Adipocyte (in vitro differentiated cells): ENCODE data around the gene FOLR3.
"Not testable (repeated sequence)": the region's sequence is repeated elsewhere in the genome, so short reads cannot be mapped to it uniquely, and the experiment has no call there.

Experiments used
- DNase-seq: peaks from one replicate; pipeline ENCODE4 v3.0.0-alpha.2; 2015; ENCODE audit warnings: low read depth
- H3K27me3 ChIP-seq: replicated peaks from 2 replicates; pipeline ENCODE4 v1.7.0; 2013; ENCODE audit warnings: mild to moderate bottlenecking, low read length, moderate library complexity; ENCODE audit not compliant: control insufficient read depth, insufficient read depth
- H3K36me3 ChIP-seq: 2 replicates; pipeline ENCODE4 v1.7.0; 2013; ENCODE audit warnings: low read length, mild to moderate bottlenecking, moderate library complexity; ENCODE audit not compliant: control insufficient read depth, insufficient read depth, severe bottlenecking
- H3K4me1 ChIP-seq: 2 replicates; pipeline ENCODE4 v1.7.0; 2013; ENCODE audit warnings: mild to moderate bottlenecking, low read length, moderate library complexity; ENCODE audit not compliant: control insufficient read depth, insufficient read depth
- H3K4me3 ChIP-seq: 2 replicates; pipeline ENCODE4 v1.7.0; 2013; ENCODE audit warnings: mild to moderate bottlenecking, low read length, moderate library complexity
- H3K9ac ChIP-seq: 2 replicates; pipeline ENCODE4 v1.7.0; 2013; ENCODE audit warnings: mild to moderate bottlenecking, low read length, moderate library complexity
- H3K9me3 ChIP-seq: 2 replicates; pipeline ENCODE4 v1.7.0; 2013; ENCODE audit warnings: mild to moderate bottlenecking, low read length, moderate library complexity; ENCODE audit not compliant: control insufficient read depth

Gene FOLR3

GRCh38 chr11:72169046-72169555, 33.6 kb downstream of the FOLR3 start:
- not testable (repeated sequence) for H3K27me3 ChIP-seq

GRCh38 chr11:72169754-72170153, 34.2 kb downstream of the FOLR3 start:
- not testable (repeated sequence) for H3K27me3 ChIP-seq, H3K4me1 ChIP-seq, H3K9ac ChIP-seq, DNase-seq, H3K4me3 ChIP-seq, H3K9me3 ChIP-seq, H3K36me3 ChIP-seq

More at GRCh38 chr11:72169046-72169555, 33.6 kb downstream of the FOLR3 start:
- H3K36me3 ChIP-seq, H3K4me3 ChIP-seq, DNase-seq, H3K9ac ChIP-seq, H3K9me3 ChIP-seq, H3K4me1 ChIP-seq: not testable (repeated sequence)

DNA sequence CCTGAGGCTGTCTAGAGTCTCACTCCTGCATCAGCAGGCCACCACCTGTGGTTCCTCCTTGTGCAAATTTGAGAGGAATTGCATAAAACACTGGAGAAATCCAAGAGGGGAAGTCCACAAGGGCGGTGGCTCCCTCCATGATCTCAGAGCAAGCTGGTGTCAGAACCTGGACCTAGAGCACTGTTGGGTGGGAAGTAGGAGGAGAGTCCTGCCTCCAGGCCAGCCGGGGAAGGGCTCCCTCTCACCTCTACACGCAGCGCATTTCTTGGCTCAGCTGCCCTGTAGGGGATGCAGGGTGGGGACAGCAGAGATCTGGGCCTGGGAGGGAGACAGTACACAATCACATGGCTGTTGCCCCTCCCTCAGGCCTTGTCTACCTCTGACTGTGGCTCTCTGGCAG, 36.5 kb downstream of the FOLR3 start:
- H3K4me1 ChIP-seq: not testable (repeated sequence)

GRCh38 chr11:72173291-72173690, 37.8 kb downstream of the FOLR3 start:
- no peaks in the 10 kb centered on the region for H3K4me1 ChIP-seq
- no peak for DNase-seq
- H3K9me3 ChIP-seq: no peaks in the 10 kb centered on the region
- H3K27me3 ChIP-seq: no peaks in the 10 kb centered on the region
- no peaks in the 10 kb centered on the region for H3K36me3 ChIP-seq
- no peak overlapping the region for H3K9ac ChIP-seq
- no peak overlapping the region for H3K4me3 ChIP-seq

More for the DNA sequence above, 36.5 kb downstream of the FOLR3 start:
- DNase-seq, H3K9ac ChIP-seq, H3K9me3 ChIP-seq, H3K4me3 ChIP-seq, H3K27me3 ChIP-seq, H3K36me3 ChIP-seq: not testable (repeated sequence)

GRCh38 chr11:72174302-72175070, 39.0 kb downstream of the FOLR3 start:
- H3K4me1 ChIP-seq: no peaks in the 10 kb centered on the region
- H3K9ac ChIP-seq: no peak overlapping the region
- H3K4me3 ChIP-seq: no peak overlapping the region
- no peak for DNase-seq
- no peaks in the 10 kb centered on the region for H3K9me3 ChIP-seq
- peaks cover 3% of the 10 kb centered on the region for H3K27me3 ChIP-seq
- H3K36me3 ChIP-seq: no peaks in the 10 kb centered on the region

DNA sequence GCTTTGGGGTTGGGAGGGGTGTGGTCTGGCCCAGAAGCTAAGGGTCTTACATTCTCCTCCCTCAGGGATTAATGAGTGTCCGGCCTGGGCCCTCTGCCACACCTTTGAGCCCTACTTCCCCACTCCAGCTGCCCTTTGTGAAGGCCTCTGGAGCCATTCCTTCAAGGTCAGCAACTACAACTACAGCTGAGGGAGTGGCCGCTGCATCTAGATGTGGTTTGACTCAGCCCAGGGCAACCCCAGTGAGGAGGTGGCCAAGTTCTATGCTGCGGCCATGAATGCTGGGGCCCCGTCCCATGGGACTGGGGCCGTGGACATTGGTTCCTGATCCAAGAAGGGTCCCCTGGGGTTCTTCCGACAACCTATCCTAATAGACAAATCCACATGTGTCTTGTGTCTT, 42.1 kb downstream of the FOLR3 start:
- H3K9me3 ChIP-seq: no peaks in the 10 kb centered on the region
- H3K9ac ChIP-seq: no peak overlapping the region
- DNase-seq: no peak
- H3K4me1 ChIP-seq: no peaks in the 10 kb centered on the region
- H3K36me3 ChIP-seq: no peaks in the 10 kb centered on the region
- H3K27me3 ChIP-seq: peaks cover 9% of the 10 kb centered on the region
- no peak overlapping the region for H3K4me3 ChIP-seq

- H3K9ac ChIP-seq: no peak overlapping the region
- peaks cover 9% of the 10 kb centered on the region for H3K27me3 ChIP-seq
- no peak overlapping the region for H3K4me3 ChIP-seq
- no peak for DNase-seq
- H3K4me1 ChIP-seq: no peaks in the 10 kb centered on the region
- no peaks in the 10 kb centered on the region for H3K9me3 ChIP-seq
- H3K36me3 ChIP-seq: no peaks in the 10 kb centered on the region
Measured at GRCh38 chr11:72179049-72179803, 43.7 kb downstream of the FOLR3 start.

DNA sequence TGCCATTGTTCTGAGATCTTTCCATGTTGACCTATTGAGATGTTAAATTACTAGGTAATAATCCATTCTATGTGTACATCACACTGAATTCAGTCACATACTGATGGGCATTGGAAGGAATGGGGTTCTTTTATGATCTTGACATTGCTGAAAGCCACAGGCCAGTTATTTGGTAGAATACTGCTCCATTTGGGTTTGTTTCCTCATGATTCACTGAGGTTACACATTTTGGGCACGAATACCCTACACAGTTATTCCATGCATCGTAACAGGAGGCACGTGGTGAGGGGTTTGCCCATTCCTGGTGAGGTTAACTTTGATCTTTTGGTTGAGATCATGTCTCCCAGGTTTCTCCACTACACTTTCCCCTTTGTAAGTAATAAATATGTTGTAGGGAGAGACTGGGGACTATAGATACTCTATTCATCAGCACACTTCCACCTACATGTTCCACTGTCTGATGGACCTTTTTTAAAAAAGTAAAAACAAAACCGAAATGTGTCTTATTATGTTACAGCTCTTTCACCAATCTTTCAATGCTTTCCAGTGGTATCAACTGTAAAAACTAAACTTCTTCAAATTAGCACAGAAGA, 44.4 kb downstream of the FOLR3 start:
- Histone ChIP-seq H3K27me3 (peaks cover 9% of the 10 kb centered on the region), H3K9me3 (no peaks in the 10 kb centered on the region), H3K4me1 (no peaks in the 10 kb centered on the region), H3K9ac (no peak overlapping the region), H3K4me3 (no peak overlapping the region), H3K36me3 (no peaks in the 10 kb centered on the region)
- DNase-seq: no peak

- H3K27me3 ChIP-seq, H3K4me3 ChIP-seq, H3K9me3 ChIP-seq, H3K4me1 ChIP-seq, H3K36me3 ChIP-seq, DNase-seq, H3K9ac ChIP-seq: not testable (repeated sequence)
Measured at GRCh38 chr11:72180892-72181552, 45.5 kb downstream of the FOLR3 start.

DNA sequence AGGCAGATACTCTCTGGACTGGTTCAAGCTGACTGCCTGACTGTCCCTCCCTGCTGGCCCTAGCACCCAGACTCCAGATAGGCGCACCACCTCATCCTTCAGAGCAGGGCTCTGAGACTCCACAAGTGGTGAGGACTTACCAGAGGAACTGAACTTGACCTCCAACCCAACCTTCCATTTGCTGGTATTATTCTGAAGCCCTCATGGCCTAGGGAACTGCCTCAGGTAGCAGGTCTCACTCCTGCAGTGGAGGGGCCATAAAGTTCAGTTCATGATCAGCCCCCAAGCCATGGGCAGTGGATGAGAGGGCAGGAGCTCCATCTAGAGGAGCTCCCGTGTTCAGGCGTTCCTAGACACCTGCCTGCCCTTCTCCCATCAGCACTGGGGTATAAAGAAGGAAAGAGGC, 46.0 kb downstream of the FOLR3 start:
- H3K9ac ChIP-seq, H3K4me3 ChIP-seq, DNase-seq, H3K36me3 ChIP-seq, H3K4me1 ChIP-seq, H3K9me3 ChIP-seq, H3K27me3 ChIP-seq: not testable (repeated sequence)

DNA sequence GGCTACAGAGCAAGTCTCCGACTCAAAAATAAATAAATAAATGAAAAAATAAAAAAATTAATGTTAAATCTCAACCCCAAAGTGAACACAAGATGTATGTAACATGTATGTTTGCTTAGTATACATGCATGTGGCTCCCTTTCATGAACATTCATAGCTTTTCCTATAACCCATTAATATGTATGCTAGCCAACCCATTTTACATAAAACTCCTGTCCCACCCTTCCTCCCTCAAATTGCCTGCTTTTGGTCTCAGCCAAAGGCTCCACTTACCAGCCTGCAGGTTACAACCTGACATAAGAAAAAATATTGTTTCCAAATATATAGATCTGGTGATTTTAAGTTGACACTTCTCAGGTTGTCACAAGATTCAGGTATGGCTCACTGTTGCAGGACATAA, 52.7 kb downstream of the FOLR3 start:
- no peak for DNase-seq
- Histone ChIP-seq H3K9ac (no peak overlapping the region), H3K27me3 (peaks cover 4% of the 10 kb centered on the region), H3K4me1 (no peaks in the 10 kb centered on the region), H3K9me3 (no peaks in the 10 kb centered on the region), H3K36me3 (no peaks in the 10 kb centered on the region), H3K4me3 (no peak overlapping the region)
